ENCODE data around the gene BMERB1.
"Not testable (repeated sequence)": the region's sequence is repeated elsewhere in the genome, so short reads cannot be mapped to it uniquely, and the experiment has no call there.

BMERB1 gene

DNA sequence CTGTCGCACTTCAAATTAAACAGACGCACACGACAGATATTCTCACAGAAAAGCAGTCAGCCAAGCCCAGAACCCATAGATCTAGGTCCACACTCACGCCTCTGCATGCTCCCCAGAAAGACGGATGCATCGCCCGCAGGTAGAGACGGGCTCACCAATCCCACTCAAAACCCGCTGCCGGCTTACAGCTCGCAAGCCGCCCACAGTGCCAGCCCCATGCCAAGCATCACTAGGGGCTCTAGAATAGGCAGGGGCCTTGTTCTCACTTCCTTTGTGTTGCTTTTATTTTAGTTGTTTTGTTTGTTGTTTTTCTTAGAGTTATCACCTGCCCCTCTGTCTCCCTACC is 336 bp upstream of the BMERB1 start:
- CTCF ChIA-PET: no interaction called here
- TF ChIP-seq, protein P1, sequence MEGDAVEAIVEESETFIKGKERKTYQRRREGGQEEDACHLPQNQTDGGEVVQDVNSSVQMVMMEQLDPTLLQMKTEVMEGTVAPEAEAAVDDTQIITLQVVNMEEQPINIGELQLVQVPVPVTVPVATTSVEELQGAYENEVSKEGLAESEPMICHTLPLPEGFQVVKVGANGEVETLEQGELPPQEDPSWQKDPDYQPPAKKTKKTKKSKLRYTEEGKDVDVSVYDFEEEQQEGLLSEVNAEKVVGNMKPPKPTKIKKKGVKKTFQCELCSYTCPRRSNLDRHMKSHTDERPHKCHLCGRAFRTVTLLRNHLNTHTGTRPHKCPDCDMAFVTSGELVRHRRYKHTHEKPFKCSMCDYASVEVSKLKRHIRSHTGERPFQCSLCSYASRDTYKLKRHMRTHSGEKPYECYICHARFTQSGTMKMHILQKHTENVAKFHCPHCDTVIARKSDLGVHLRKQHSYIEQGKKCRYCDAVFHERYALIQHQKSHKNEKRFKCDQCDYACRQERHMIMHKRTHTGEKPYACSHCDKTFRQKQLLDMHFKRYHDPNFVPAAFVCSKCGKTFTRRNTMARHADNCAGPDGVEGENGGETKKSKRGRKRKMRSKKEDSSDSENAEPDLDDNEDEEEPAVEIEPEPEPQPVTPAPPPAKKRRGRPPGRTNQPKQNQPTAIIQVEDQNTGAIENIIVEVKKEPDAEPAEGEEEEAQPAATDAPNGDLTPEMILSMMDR (conservative IDR thresholded peaks at IDR 0.05; ENCODE audit: low read depth): no peak
- no peak for DNase-seq (ENCODE audit: low spot score)

DNA sequence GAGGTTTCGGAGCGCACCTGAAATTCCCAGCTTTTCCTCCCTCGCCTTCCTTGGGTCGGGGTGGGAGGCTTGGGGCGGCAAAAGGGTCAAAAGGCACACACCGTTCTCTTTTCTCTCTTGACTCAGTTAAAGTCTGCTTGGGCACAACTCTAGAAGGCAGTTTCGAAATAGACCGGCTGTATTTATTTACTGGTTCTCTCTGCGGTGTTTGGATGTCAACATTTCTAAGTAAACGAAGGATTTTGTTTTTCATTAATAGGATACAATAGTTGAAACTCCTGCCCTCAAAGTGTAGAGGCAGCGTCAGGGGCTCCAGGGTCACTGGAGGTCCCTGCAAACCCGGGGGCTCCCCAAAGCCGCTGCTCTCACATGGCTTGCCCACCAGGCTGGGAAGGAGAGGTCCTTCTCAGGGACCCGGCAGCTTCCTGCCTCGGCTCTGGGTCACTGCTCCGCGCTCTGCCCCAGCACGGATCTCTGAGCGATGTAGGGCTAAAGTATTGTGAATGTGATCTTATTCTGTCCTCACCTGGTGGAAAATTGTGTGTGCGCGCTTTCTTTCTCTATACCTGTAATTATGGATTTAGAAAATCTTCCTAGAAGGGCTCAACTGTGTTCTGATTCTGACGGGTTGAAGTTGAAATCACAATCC is 952 bp downstream of the BMERB1 start:
- TF ChIP-seq, protein P1 (conservative IDR thresholded peaks at IDR 0.05; ENCODE audit: low read depth): 0 out of 2 replicates have a peak, but pooled peaks have one; percentile 18
- H3K27ac ChIP-seq: peak overlapping the region; percentile 52
- ChIA-PET CTCF (no interaction called here), POLR2A (ENCODE audit: low non-redundant PET) (no interaction called here)
- DNase-seq (ENCODE audit: low spot score): no peak

More for the DNA sequence above, 336 bp upstream of the BMERB1 start:
- no peak overlapping the region; the same call in 1 of the 2 replicates for H3K27ac ChIP-seq
- POLR2A ChIA-PET (ENCODE audit: low non-redundant PET): interaction anchor here (0.6 kb wide), 1 partner anchor 259 kb away, joined by 3 read pairs; no protein-coding TSS in a partner anchor

DNA sequence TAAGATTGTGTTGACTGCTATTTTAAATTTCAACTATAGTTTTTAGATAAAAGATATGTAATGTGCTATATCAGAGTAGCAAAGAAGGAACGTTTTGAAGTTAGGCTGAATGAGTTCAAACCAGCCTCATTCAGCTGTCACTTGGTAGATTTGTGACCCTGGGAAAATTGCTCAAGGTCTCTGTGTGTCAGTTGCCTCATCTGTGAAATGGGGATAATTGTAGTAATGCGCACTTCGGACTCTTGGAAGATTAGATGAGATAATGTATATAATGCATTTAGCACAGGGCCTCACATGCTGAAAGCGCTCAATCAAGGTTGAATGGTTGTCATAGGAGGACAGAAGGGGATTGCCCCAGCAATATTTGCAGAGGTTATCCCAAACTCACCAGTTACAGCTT is 4.7 kb downstream of the BMERB1 start:
- ChIA-PET CTCF (no interaction called here), POLR2A (ENCODE audit: low non-redundant PET) (no interaction called here)
- TF ChIP-seq, protein P1 (conservative IDR thresholded peaks at IDR 0.05; ENCODE audit: low read depth): no peak
- no peak for DNase-seq (ENCODE audit: low spot score)
- no peak overlapping the region for H3K27ac ChIP-seq

DNA sequence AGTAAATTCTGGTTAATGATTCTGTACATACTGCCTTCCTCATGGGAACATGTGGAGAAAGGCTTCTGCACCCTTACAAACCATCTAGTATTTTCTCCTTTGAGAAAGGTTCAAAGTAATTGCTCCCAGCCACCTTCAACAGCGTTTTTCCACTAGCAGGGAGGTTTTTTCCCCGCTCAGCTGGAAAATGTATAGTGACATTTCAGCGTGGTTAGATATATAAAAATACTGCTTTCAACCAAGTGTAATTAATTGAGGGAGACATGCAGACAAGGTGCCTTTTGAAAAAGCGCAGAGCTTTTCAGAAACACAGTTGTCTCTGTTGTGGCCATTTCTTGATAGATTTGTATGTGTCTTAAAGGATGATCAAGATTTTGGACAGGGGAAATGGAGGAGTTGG is 5.1 kb downstream of the BMERB1 start:
- ChIA-PET CTCF (interaction anchor here (0.5 kb wide), 1 partner anchor 755 kb away, joined by 5 read pairs; no protein-coding TSS in a partner anchor), POLR2A (ENCODE audit: low non-redundant PET) (no interaction called here)
- H3K27ac ChIP-seq: no peak overlapping the region
- TF ChIP-seq, protein P1 (conservative IDR thresholded peaks at IDR 0.05; ENCODE audit: low read depth): no peak
- no peak for DNase-seq (ENCODE audit: low spot score)

DNA sequence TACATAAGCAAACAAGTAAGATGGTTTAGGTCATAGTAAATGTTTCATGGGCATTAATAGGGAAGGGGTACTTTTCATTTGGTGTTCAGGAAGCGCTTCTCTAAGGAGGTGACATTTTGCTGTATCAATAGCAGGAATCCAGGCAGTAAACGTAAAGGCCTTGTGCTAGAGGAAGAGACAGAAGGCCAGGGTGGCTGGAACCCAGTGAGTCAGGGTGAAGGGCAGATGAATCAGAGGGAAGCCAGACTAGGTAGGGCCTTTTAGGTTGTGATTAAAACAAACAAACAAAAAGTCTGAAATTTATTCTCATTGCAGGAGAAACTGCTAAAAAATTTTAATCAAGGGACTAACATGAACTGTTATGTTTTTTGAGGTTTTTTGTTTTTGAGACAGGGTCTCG is 6.5 kb downstream of the BMERB1 start:
- H3K27ac ChIP-seq: no peak overlapping the region
- ChIA-PET POLR2A (ENCODE audit: low non-redundant PET) (no interaction called here), CTCF (interaction anchor here (0.7 kb wide), 1 partner anchor 17 kb away, joined by 3 read pairs; no protein-coding TSS in a partner anchor)
- TF ChIP-seq, protein P1 (conservative IDR thresholded peaks at IDR 0.05; ENCODE audit: low read depth): no peak
- DNase-seq (ENCODE audit: low spot score): no peak

DNA sequence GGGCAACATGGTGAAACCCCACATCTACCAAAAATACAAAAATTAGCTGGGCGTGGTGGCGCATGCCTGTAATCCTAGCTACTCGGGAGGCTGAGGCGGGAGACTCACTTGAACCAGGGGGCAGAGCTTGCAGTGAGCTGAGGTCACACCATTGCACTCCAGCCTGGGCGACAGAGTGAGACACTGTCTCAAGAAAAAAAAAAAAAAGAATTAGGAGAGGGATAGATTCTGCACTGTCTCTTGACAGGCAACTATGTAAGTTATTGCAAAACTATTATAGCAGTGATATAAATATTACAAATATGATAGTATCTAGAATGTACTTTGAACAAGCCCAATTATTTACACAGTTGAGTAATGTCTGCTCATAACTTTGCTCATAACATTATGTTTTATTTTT is 7.8 kb downstream of the BMERB1 start:
- DNase-seq (ENCODE audit: low spot score); H3K27ac ChIP-seq; POLR2A ChIA-PET (ENCODE audit: low non-redundant PET): not testable (repeated sequence)
- CTCF ChIA-PET: interaction anchor here (1.5 kb wide), 1 partner anchor 10 kb away, joined by 4 read pairs; no protein-coding TSS in a partner anchor

DNA sequence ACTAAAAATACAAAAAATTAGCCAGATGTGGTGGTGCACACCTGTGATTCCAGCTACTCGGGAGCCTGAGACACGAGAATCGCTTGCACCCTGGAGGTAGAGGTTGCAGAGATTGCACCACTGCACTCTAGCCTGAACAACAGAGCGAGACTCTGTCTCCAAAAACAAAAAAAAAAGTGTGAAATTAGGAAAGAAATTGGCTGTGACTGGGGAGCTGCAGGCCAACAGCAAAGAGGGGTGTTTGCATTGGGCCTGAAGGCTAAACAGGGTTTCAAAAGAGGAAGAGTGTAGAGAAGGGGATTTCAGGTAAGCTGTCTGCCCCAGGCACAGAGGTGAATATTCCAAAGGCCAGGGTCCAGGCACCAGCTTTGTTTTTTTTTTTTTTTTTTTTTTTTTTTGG is 9.4 kb downstream of the BMERB1 start:
- POLR2A ChIA-PET (ENCODE audit: low non-redundant PET): no interaction called here
- CTCF ChIA-PET: no interaction called here

More for the DNA sequence above, 9.4 kb downstream of the BMERB1 start:
- no peak overlapping the region for H3K27ac ChIP-seq
- no peak for DNase-seq (ENCODE audit: low spot score)
- TF ChIP-seq, protein P1 (conservative IDR thresholded peaks at IDR 0.05; ENCODE audit: low read depth): no peak
